Subcutaneous adipose tissue (tissue), 4 donors: ENCODE measurements around the gene ZSCAN32. TPM values are rescaled to one million over a fixed set of nuclear protein-coding genes. Genes with fewer than 3 reads are reported as not detected.

Experiments used
- total RNA-seq, 4 donors: library from RNA; depleted of rRNA; stranded (reverse); fragments of >200 nt; gene quantifications; one replicate each; pipeline ENCODE4 v1.1.0, GENCODE V29; 2016
- TF ChIP-seq, protein P1 (sequence below): fragments of 450-650 bp; IDR thresholded peaks from one replicate; pipeline ENCODE4 v1.5.1; 2016; ENCODE audit warnings: low read depth, mild to moderate bottlenecking, control low read depth, antibody characterized with exemption, moderate library complexity

ZSCAN32 gene
- 10 to 100 TPM in 3 of 4 donors, 1 to 10 TPM in 1; 9.0 to 15.4 (median 11.2) TPM for total RNA-seq

DNA sequence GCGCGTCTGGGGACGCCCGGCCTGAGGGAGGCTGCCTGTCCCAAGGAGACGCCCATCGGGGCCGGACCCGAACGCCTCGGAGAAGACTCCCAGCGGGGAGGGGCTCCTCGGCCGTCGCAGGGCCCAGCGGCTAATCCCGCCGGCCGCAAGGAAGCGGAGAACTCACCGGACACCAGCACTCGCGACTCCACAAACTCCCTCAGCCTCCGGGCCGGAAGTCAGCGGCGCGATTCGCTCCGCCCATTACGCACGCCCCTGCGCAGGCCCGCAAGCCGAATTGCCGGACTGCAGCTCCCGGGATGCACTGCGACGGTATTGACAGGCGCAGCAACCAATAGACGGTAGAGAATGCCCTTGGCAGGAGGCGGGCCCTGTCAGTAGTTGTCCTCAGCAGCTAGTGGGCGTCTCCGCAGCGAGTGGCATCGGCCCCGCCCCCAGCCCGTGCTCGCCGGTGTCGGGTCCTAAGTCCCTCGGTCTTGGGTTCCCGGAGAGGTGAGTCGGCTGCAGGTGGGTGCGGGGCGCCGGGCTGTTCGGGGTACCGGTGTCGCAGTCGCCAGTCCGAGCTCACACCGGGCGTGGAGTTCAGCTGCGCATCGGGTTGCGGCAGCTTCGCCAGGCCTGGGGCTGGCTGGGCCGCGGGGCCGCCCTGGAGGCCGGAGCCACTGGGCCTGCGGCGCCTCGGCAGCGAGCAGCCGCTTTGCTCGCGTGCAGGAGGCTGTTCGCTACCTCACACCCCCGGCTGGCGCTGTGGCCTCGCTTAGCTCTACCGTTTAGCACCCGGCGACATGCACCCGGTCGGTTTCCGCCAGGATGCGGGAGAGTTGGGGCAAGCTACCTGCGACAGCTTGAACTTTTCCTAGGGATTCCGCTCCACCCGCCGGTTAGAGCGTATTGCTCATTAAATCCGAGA lies at the start of gene ZSCAN32, which contains the start of gene ZNF174:
Gene ZSCAN32 (minus strand): TSS at position 226 of the 910 bp plus-strand sequence. CDS start 3,447 bp downstream, outside the sequence.
Gene ZNF174 (plus strand): TSS at position 437 of the 910 bp plus-strand sequence. CDS start 790 bp downstream, outside the sequence.
- TF ChIP-seq, protein P1, sequence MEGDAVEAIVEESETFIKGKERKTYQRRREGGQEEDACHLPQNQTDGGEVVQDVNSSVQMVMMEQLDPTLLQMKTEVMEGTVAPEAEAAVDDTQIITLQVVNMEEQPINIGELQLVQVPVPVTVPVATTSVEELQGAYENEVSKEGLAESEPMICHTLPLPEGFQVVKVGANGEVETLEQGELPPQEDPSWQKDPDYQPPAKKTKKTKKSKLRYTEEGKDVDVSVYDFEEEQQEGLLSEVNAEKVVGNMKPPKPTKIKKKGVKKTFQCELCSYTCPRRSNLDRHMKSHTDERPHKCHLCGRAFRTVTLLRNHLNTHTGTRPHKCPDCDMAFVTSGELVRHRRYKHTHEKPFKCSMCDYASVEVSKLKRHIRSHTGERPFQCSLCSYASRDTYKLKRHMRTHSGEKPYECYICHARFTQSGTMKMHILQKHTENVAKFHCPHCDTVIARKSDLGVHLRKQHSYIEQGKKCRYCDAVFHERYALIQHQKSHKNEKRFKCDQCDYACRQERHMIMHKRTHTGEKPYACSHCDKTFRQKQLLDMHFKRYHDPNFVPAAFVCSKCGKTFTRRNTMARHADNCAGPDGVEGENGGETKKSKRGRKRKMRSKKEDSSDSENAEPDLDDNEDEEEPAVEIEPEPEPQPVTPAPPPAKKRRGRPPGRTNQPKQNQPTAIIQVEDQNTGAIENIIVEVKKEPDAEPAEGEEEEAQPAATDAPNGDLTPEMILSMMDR: no peak

- TF ChIP-seq, protein P1: no peak
These were observed 43.2 kb upstream of the ZSCAN32 start for GRCh38 chr16:3444032-3444388.

- TF ChIP-seq, protein P1: no peak
These were observed 42.6 kb upstream of the ZSCAN32 start, which contains the start of the genes NAA60 and ZNF597 for GRCh38 chr16:3443108-3444031. TSS of gene NAA60 (plus strand) at chr16:3443680. CDS start at chr16:3476228, 32,548 bp downstream. TSS of gene ZNF597 (minus strand) at chr16:3443504. CDS start at chr16:3443153, 351 bp downstream.

- TF ChIP-seq, protein P1: no peak
These were observed 38.8 kb upstream of the ZSCAN32 start for GRCh38 chr16:3439637-3440036.

DNA sequence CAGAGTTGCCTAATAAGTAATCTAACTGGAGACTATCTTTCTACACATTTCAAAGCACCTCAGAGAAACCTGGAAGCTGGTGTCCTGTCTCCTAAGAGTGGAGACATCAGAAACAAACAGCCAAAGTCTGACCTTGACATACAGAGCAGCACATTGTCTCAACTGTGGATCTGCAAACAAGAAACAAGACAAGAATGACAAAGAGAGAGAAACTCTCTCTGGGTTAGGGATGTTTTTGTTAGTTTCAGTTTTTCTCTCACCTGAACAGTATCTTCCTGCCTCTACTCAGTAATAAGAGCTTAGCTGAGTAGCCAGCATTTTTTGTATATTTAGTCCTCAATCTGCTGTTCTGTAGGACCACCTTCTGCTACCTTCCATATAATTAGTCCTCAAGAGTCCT lies 33.6 kb upstream of the ZSCAN32 start:
- TF ChIP-seq, protein P1: no peak

DNA sequence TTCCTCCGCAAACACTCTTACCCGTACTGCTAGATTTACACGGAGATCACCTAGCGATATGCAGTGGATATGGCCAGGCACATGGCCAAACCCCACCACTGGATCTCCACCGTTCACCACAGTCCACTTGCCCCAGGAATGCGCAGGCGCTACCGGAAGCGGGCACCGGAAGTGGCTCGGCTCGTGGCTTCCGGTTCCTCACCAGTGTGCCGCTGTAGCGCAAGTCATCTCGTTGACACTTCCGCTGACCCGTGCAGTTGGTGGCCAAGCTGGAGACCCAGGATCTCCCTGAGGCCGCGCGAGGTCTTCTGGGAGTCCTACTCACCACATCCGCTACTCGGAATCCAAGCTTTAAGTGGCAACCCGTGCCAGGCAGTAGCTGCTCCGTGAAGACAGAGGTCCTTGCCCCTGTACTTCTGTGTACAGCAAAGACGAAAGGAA lies 31.0 kb upstream of the ZSCAN32 start:
- TF ChIP-seq, protein P1: no peak
